ENCODE measurements around the gene PLXND1. TPM values are rescaled to one million over a fixed set of nuclear protein-coding genes. Genes with fewer than 3 reads are reported as not detected.

Gene PLXND1
- total and polyA plus RNA-seq, 2 donors (not counting 1 experiment from before 2014, with no cell fraction given) = 3.3 to 74.4 TPM

DNA sequence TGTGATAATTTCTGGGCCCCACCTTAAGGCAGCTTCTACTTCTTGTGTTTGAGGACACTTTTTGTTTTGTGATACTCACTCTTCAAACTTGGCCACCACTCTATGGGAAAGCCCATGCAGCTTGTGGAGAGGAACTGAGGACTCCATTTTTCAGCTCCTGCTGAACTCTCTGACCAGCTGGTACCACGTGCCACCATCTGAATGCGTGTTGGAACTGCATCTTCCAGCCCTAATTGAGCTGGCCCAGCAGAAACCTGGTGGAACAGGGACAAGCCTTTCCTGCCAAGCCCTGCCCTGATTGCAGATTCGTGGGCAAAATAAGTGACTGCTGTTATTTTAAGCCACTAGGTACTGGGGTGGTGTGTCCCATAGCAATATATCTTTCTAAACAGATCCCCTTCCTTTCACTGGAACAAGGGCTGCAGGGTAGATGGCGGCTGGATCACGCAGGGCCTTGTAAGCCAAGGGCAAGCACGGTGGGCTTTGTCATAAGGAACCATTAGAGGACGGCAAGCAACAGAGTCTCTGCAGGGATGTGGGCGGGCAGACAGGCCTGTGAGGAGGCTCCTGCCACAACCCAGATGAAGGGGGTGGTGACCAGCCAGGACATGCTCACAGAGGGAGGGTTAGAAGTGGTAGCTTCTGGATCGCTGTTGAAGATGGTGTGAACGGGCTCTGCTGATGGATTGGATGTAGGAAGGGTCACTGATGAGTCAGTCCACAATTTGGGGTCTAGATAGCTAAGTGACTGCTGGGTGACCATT lies 54.0 kb downstream of the PLXND1 start:
- Histone ChIP-seq H3K4me1 (ENCODE audit: control insufficient read depth in 2 of 2, insufficient read depth in 2 of 2, low read length in 2 of 2) (no peaks in the 10 kb centered on the region), H3K27ac (ENCODE audit: low read length in 2 of 2) (no peak overlapping the region), H3K9me3 (ENCODE audit: control extremely low read depth in 1 of 3, control insufficient read depth in 2 of 3, insufficient read depth in 1 of 3, low read length in 2 of 3) (no peaks in the 10 kb centered on the region), H3K79me2 (ENCODE audit: control insufficient read depth, insufficient read depth, low read length) (no peaks in the 10 kb centered on the region), H2AFZ (ENCODE audit: insufficient read depth, low read depth, low read length, poor library complexity, severe bottlenecking) (no peak overlapping the region), H3K36me3 (replicated peaks in 1 of 2; ENCODE audit: control extremely low read depth in 1 of 2, control insufficient read depth in 1 of 2, extremely low read depth in 1 of 2, insufficient read depth in 2 of 2, low read length in 1 of 2) (no peaks in the 10 kb centered on the region), H3K9ac (ENCODE audit: low read length) (no peak overlapping the region), H3K4me2 (replicated peaks; ENCODE audit: low read depth, low read length, poor library complexity, severe bottlenecking) (no peak overlapping the region), H3K27me3 (replicated peaks in 1 of 4; ENCODE audit: control extremely low read depth in 1 of 4, control insufficient read depth in 3 of 4, insufficient read depth in 4 of 4, low read length in 3 of 4) (peaks cover 0 to 22% (median 2%) of the 10 kb centered on the region in 4 experiments), H4K20me1 (ENCODE audit: control insufficient read depth, insufficient read depth, low read length, poor library complexity, severe bottlenecking) (no peaks in the 10 kb centered on the region), H3K4me3 (ENCODE audit: control extremely low read depth in 1 of 5, extremely low read depth in 1 of 5, insufficient read depth in 1 of 5, low read depth in 2 of 5, low read length in 4 of 5) (no peak overlapping the region)
- Mint-ChIP-seq H3K27ac (no peak overlapping the region), H3K4me3 (no peak overlapping the region), H3K4me1 (peaks cover 8% of the 10 kb centered on the region), H3K9me3 (ENCODE audit: insufficient read depth) (no peaks in the 10 kb centered on the region), H3K27me3 (peaks cover 13% of the 10 kb centered on the region)
- DNase-seq (no peak), ATAC-seq (ENCODE audit: low read depth) (no peak)
- 87% methylated on average over 10 of the region's 10 CpGs for WGBS (ENCODE audit: insufficient coverage)
- CTCF ChIA-PET = interaction anchor here (1.3 kb wide), 1 partner anchor 62 kb away, joined by 4 read pairs; no protein-coding TSS in a partner anchor
- POLR2A ChIA-PET = no interaction called here
- TF ChIP-seq, protein P1, sequence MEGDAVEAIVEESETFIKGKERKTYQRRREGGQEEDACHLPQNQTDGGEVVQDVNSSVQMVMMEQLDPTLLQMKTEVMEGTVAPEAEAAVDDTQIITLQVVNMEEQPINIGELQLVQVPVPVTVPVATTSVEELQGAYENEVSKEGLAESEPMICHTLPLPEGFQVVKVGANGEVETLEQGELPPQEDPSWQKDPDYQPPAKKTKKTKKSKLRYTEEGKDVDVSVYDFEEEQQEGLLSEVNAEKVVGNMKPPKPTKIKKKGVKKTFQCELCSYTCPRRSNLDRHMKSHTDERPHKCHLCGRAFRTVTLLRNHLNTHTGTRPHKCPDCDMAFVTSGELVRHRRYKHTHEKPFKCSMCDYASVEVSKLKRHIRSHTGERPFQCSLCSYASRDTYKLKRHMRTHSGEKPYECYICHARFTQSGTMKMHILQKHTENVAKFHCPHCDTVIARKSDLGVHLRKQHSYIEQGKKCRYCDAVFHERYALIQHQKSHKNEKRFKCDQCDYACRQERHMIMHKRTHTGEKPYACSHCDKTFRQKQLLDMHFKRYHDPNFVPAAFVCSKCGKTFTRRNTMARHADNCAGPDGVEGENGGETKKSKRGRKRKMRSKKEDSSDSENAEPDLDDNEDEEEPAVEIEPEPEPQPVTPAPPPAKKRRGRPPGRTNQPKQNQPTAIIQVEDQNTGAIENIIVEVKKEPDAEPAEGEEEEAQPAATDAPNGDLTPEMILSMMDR (IDR thresholded peaks at IDR 0.05) = no peak
- TF ChIP-seq EZH2 (IDR thresholded peaks at IDR 0.05; ENCODE audit: borderline replicate concordance, insufficient read depth, low read depth, low read length, poor library complexity, severe bottlenecking) = no peak
- intact Hi-C loops (cut with micrococcal nuclease) = no loop called here

DNA sequence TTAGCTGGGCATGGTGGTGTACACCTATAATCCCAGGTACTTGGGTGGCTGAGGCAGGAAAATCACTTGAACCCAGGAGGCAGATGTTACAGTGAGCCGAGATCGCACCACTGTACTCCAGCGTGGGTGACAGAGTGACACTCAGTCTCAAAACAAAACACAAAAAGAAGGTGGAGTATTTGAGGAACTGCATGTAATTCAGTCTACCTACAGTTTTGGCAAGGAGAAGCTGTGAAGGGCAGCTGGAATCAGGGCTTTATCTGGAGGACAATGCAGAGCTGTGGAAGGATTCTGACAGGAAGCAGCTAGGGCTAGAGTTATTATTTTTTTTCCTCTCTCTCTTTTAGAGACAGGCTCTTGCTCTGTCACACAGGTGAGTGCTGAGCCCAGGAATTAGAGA lies 56.7 kb downstream of the PLXND1 start:
- Histone ChIP-seq H3K27me3 (replicated peaks in 1 of 4; ENCODE audit: control extremely low read depth in 1 of 4, control insufficient read depth in 3 of 4, insufficient read depth in 4 of 4, low read length in 3 of 4) (peaks cover 0 to 9% (median 0%) of the 10 kb centered on the region in 4 experiments), H3K9ac (ENCODE audit: low read length) (no peak overlapping the region), H3K4me3 (ENCODE audit: control extremely low read depth in 1 of 5, extremely low read depth in 1 of 5, insufficient read depth in 1 of 5, low read depth in 2 of 5, low read length in 4 of 5) (no peak overlapping the region), H4K20me1 (ENCODE audit: control insufficient read depth, insufficient read depth, low read length, poor library complexity, severe bottlenecking) (no peaks in the 10 kb centered on the region), H3K79me2 (ENCODE audit: control insufficient read depth, insufficient read depth, low read length) (no peaks in the 10 kb centered on the region), H2AFZ (ENCODE audit: insufficient read depth, low read depth, low read length, poor library complexity, severe bottlenecking) (no peak overlapping the region), H3K36me3 (replicated peaks in 1 of 2; ENCODE audit: control extremely low read depth in 1 of 2, control insufficient read depth in 1 of 2, extremely low read depth in 1 of 2, insufficient read depth in 2 of 2, low read length in 1 of 2) (no peaks in the 10 kb centered on the region), H3K27ac (ENCODE audit: low read length in 2 of 2) (no peak overlapping the region), H3K4me1 (ENCODE audit: control insufficient read depth in 2 of 2, insufficient read depth in 2 of 2, low read length in 2 of 2) (no peaks in the 10 kb centered on the region), H3K4me2 (replicated peaks; ENCODE audit: low read depth, low read length, poor library complexity, severe bottlenecking) (no peak overlapping the region), H3K9me3 (ENCODE audit: control extremely low read depth in 1 of 3, control insufficient read depth in 2 of 3, insufficient read depth in 1 of 3, low read length in 2 of 3) (no peaks in the 10 kb centered on the region)
- peaks cover 6% of the 10 kb centered on the region for H3K4me1 Mint-ChIP-seq
- no peak for TF ChIP-seq EZH2 (IDR thresholded peaks at IDR 0.05; ENCODE audit: borderline replicate concordance, insufficient read depth, low read depth, low read length, poor library complexity, severe bottlenecking)
- TF ChIP-seq, protein P1 (IDR thresholded peaks at IDR 0.05) = no peak
- DNase-seq (no peak), ATAC-seq (ENCODE audit: low read depth) (no peak)
- H3K4me3 Mint-ChIP-seq = no peak overlapping the region
- CTCF ChIA-PET = interaction anchor here (0.8 to 1.2 kb wide), 2 partner anchors 19 to 60 kb away, joined by 3 to 4 read pairs; no protein-coding TSS in a partner anchor
- POLR2A ChIA-PET = no interaction called here
- H3K27ac Mint-ChIP-seq = peak overlapping the region; percentile 20
- WGBS (ENCODE audit: insufficient coverage) = no CpG with 5 or more reads among the region's 3 CpGs
- H3K9me3 Mint-ChIP-seq (ENCODE audit: insufficient read depth) = no peaks in the 10 kb centered on the region
- intact Hi-C loops (cut with micrococcal nuclease) = no loop called here
- peaks cover 13% of the 10 kb centered on the region for H3K27me3 Mint-ChIP-seq
